ENCODE results near the gene PPME1.
"Not testable (repeated sequence)": the region's sequence is repeated elsewhere in the genome, so short reads cannot be mapped to it uniquely, and the experiment has no call there.

PPME1 gene

DNA sequence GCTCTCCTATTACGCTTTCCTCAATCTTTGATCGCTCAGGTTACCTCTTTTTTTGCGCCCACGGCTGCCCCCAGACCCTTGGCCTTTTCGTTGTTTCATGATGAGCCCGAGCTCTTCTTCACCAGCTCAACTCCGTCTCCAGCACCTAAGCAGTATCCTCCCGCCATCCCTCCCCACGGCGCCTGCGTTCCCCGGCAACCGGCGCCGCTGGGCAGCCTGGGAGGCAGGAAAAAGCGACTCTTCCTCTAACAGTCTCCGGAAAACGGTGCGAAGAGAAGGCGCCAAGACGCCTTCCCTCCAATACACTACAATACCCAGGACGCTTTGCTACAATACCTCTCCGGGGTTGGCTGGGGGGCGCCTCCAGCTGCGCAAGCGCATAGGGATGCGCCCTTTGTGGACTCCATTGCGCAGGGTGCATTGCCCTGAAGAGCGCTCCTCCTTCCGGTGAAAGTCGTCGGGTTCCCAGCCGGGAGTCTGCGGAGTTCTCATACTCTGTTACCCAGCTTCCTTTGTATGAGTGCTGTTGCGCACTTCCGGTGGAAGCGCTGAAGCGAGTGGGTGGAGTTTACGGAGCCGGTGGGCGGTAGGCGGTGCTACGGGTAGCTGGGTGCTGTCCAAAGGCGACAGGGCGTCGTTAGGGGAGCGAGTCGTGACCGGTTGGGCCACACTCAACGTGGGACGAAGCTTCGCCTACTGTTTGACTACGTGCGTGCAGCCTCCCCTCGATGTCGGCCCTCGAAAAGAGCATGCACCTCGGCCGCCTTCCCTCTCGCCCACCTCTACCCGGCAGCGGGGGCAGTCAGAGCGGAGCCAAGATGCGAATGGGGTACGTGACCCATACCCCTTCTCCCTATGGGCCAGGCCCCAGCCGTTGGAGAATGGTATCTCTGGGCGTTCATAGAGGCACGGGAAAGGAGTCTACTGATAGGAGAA, at the start of gene PPME1, which contains the start of gene C2CD3:
Gene PPME1, plus strand, starts transcription at position 596 of the 936 bp plus-strand sequence. Its CDS starts 133 bp downstream, at position 729.
Gene C2CD3, minus strand, starts transcription at position 309 of the 936 bp plus-strand sequence. Its CDS starts 210 bp downstream, at position 99.
- DNase-seq: peak; percentile 91 to 99 (median 98)

DNA sequence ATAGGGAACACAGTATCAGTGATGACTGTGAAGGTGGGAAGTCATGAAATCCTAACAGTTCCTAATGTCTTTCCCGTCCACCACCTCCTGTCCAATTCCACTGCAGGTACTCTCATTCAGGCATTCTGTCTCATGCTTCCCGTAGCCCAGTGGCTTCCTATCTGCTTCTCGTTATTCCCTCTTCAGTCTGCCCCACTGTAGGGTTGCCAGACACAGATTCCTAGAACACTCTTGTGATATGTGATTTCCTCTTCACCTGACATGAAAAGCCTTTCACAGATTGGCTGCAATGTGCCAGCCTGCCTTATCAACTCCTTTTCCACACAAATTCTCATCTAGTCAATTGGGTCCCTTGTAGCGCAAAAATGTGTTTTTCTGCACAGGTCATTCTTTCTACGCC, 49.3 kb upstream of the PPME1 start:
- DNase-seq: no peak

DNA sequence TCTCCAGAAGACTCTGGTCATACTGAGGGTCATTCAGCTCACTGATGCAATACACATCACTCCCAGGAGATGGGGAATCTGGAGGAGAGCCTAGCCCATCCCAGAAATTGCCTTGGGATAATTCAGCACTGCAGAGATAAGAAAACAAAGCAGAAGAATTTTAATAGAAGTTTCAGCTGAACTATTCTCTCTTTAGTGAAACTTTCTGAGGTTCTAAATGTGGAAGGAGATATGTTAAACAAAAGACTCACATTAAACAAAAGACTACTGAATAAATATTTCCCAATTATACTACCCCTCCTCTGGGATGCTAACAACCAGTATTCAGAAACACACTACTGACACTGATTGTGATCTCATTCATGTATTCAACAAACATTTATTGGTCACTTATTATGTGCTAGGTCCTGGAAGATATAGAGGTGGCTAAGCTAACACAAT, 48.1 kb upstream of the PPME1 start:
- DNase-seq: no peak

DNA sequence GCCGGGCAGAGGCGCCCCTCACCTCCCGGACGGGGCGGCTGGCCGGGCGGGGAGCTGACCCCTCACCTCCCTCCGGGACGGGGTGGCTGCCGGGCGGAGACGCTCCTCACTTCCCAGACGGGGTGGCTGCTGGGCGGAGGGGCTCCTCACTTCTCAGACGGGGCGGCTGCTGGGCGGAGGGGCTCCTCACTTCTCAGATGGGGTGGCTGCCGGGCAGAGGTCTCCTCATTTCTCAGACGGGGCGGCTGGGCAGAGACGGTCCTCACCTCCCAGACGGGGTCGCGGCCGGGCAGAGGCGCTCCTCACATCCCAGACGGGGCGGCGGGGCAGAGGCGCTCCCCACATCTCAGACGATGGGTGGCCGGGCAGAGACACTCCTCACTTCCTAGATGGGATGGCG, 42.0 kb upstream of the PPME1 start:
- DNase-seq: not testable (repeated sequence)

GRCh38 chr11:74132833-74133232, 38.3 kb upstream of the PPME1 start:
- DNase-seq: no peak

DNA sequence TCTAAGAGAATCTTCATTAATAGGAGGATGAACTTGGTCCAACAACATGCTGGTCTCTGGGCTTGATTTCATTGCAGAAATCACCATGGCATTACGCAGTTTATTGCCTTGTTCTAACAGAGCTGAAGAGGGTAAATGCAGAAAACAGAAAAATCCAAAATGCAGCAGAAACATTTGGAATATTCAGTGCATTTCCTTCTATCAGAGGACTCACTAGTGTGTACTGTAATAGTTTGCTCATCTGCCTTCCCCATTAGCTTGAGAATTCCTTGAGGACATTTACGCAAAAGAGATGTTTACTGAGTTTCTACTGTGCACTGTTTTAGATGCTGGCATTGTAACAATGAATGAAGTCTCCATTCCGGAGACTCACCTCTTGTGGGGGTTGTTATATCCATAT, 37.7 kb upstream of the PPME1 start:
- DNase-seq: no peak

GRCh38 chr11:74134661-74135060, 36.4 kb upstream of the PPME1 start:
- no peak for DNase-seq

DNA sequence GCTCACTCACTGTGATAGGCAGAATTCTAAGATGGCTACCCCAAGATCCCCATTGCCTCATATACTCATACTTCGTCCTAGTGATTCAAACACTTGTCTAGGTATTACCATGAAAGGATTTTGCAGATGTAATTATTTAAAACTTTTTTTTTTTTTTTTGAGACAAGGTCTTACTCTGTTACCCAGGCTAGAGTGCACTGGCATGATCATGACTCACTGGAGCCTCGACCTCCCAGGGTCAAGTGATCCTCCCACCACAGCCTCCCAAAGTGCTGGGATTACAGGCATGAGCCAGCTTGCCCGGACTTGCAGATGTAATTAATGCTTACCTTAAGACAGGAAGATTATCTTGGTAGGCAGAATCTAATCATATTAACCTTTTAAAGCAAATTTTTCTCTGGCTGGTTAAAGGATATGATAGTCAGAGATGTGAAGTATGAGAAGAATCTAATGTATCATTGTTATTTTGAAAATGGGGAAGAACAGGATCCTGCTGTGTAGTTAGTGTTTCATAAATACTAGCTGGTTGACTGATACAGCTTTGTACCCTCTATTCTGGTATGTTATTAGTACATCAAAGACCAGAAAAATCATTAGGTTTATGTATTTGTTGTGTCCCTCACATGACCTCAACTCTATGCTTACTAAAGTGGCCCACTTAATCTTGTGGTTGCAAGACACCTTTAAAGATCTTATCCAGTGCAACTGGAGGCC, 35.8 kb upstream of the PPME1 start:
- no peak for DNase-seq

GRCh38 chr11:74138021-74138420, 33.1 kb upstream of the PPME1 start:
- no peak for DNase-seq

- no peak for DNase-seq
These were observed 32.5 kb upstream of the PPME1 start for GRCh38 chr11:74138572-74138971.

DNA sequence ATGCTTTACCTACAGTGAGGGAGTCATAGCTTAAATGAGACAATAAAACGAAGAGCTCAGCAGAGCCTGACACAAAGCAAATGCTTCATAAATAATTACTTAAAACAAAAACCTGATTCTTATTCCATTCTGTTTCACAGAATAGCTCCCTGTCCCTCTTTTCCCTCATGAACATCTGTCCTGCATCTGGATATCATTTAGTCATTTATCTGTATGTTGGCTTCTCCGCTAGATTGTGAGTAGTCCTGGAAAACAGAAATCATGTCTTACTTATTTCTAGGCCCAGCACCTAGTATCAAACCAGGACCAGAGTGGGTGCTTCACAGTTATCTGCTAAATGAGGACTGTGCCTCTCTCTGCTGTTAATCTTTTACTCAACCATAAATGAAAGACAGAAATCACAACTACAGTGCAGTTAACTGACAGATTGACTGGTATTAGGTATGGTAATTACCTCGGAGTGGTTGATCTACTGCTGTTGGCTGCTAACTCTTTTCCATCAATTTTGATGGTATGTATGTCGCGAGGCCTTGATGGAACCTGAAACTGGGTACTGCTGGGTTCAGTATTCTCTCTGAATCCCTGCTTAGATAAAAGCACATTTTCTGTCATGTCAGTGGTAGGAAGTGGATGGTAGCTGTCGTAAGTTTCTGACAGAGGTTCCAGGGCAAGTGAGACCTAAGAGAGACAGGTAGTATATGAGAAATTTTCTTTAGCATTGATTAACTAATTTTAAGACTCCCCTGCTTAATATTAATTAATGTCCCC, 31.8 kb upstream of the PPME1 start:
- no peak for DNase-seq

GRCh38 chr11:74139919-74140431, 31.1 kb upstream of the PPME1 start:
- DNase-seq: not testable (repeated sequence)

DNA sequence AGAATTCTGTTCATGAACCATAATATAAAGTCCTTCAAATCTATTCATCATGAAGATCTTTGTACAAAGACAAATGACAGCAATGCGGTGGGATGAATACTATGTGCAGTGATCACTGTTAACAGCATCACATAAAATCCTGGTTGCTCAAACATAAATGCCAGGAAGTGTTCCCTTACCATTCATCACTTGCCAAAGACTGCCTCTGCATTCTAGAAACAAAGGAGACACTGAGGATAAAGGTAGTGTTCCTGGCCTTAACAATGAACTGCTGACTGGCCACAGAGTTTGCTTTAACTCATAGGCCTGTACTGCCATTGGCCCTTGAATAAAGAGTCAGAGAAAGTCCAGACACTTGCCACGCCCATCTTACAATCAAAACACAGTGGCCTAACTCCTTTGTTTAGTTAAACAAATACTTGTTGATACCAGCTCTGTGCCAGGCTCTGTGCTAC, 29.8 kb upstream of the PPME1 start:
- no peak for DNase-seq

- DNase-seq: no peak
These were observed 29.2 kb upstream of the PPME1 start for GRCh38 chr11:74141908-74142307.

DNA sequence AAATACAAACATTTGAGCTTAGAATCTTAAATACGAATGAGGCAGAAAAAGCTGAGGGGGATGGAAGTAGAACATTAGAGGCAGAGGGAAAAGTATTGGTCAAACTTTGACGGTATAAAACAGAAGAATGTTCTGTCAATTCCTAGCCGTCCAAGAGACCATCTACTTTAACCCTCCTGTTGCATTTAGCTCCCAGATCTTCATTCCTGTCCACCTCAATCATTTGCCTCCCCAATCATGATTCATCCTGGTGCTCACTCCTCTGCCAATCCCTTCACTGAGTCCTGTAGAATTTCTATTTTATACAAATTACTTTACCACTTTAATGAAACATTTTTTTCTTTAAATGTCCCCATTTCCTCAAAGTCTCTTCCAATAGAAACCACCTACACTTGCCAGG, 28.5 kb upstream of the PPME1 start:
- DNase-seq: no peak

- DNase-seq: no peak
These were observed 26.5 kb upstream of the PPME1 start for GRCh38 chr11:74144592-74144991.

GRCh38 chr11:74147199-74147929, 23.7 kb upstream of the PPME1 start:
- DNase-seq: no peak

DNA sequence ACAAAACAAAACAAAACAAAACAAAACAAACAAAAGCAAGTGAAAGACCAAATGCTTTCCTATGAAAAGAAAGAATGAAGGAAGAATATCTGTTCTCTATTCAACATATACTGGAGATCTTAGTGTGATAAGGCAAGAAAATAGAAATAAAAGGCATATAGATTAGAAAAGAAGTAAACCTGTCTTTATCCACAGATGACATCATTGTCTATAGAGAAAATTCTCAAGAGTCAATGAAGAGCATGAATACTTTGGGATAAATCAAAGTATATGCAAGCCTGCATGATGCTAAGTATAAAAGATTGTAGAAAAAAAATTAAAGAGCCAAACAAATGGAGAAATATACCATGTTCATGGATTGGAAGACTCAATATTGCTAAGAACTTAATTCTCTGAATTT, 17.9 kb upstream of the PPME1 start:
- peak in 1 of 6 experiments; percentile 5 for DNase-seq

DNA sequence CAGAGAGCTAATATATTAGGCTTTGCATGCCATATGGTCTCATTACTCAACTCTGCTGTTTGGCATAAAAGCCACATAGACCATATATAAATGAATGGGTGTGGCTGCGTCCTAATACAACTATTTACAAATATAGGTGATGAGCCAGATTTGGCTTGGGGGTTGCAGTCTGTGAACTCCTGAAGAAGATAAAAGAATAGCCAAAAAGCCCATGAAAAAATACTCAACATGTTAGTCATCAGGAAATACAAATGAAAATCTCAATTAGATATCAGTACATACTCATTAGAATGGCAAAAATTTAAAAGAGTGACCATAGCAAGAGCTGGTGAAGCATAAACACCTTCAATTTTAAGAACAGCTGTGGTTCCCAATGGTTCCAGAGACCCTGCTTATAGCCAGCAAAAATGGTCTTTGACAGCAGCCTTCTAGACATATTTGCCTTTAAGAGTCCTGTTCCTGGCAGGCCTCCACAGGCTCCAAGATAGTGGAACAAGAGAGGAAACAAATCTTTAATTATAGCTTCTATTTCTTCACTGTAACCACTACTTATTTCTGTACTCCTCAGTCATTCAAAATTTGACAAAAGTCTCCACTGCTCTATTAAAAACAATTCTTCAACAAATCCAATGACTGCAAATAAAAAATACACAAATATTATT, 16.3 kb upstream of the PPME1 start:
- DNase-seq: no peak

GRCh38 chr11:74157169-74157568, 13.9 kb upstream of the PPME1 start:
- no peak for DNase-seq

- no peak for DNase-seq
These were observed 11.4 kb upstream of the PPME1 start for GRCh38 chr11:74159642-74160041.

Data from stimulated activated naive CD4-positive, alpha-beta T cell (primary cell).